Smooth muscle cell (in vitro differentiated cells): ENCODE measurements around the gene KDM4C. TPM values are rescaled to one million over a fixed set of nuclear protein-coding genes. Genes with fewer than 3 reads are reported as not detected.

Experiments
- DNase-seq: peaks from one replicate; lab custom pipeline; 2025; ENCODE audit not compliant: unreplicated experiment; lab: John Stamatoyannopoulos, UW
- H2AFZ ChIP-seq: fragments of 200-600 bp; sonication (generic); 2 replicates; pipeline ENCODE4 v1.6.0; 2016; ENCODE audit warnings: antibody characterized with exemption, low read depth, mild to moderate bottlenecking
- H3F3A ChIP-seq: fragments of 200-600 bp; sonication (generic); 2 replicates; pipeline ENCODE4 v1.6.0; 2017; ENCODE audit warnings: antibody characterized with exemption, low read depth
- H3K27ac ChIP-seq: fragments of 200-600 bp; sonication (generic); 2 replicates; pipeline ENCODE4 v1.5.1; 2016; ENCODE audit warnings: low read depth, mild to moderate bottlenecking
- H3K27me3 ChIP-seq: fragments of 200-600 bp; sonication (generic); 2 replicates; pipeline ENCODE4 v1.6.1; 2016; ENCODE audit warnings: low read depth, mild to moderate bottlenecking
- H3K36me3 ChIP-seq: fragments of 200-600 bp; sonication (generic); 2 replicates; pipeline ENCODE4 v1.5.1; 2016; ENCODE audit warnings: low read depth
- H3K4me1 ChIP-seq: fragments of 200-600 bp; sonication (generic); 2 replicates; pipeline ENCODE4 v1.5.1; 2016; ENCODE audit warnings: low read depth
- H3K4me2 ChIP-seq: fragments of 200-600 bp; sonication (generic); 2 replicates; pipeline ENCODE4 v1.6.0; 2016; ENCODE audit warnings: mild to moderate bottlenecking
- H3K4me3 ChIP-seq: fragments of 200-600 bp; sonication (generic); 2 replicates; pipeline ENCODE4 v1.5.1; 2016; ENCODE audit warnings: mild to moderate bottlenecking
- H3K79me2 ChIP-seq: fragments of 200-600 bp; sonication (generic); 2 replicates; pipeline ENCODE4 v1.6.0; 2016; ENCODE audit warnings: low read depth, mild to moderate bottlenecking
- H3K9ac ChIP-seq: fragments of 200-600 bp; sonication (generic); 2 replicates; pipeline ENCODE4 v1.6.0; 2016; ENCODE audit warnings: low read depth
- H3K9me3 ChIP-seq: fragments of 200-600 bp; sonication (generic); replicated peaks from 2 replicates; pipeline ENCODE4 v1.5.1; 2016; ENCODE audit warnings: low read depth
- H4K20me1 ChIP-seq: fragments of 200-600 bp; sonication (generic); 2 replicates; pipeline ENCODE4 v1.6.0; 2016; ENCODE audit warnings: low read depth
- WGBS: methylation state at CpG from one replicate; pipeline ENCODE4 v1.1.7; 2016; ENCODE audit warnings: low lambda C conversion rate; 5-methylcytosine and 5-hydroxymethylcytosine counted together
- polyA plus RNA-seq: library from polyadenylated mRNA; unstranded; fragments of >200 nt; fragmentation: Nextera tagmentation; extraction: Ambion mirVana; gene quantifications from 2 replicates; pipeline ENCODE4 v1.2.1, GENCODE V29; 2016
- total RNA-seq: library from RNA; depleted of rRNA; stranded (reverse); fragments of >200 nt; gene quantifications from 2 replicates; pipeline ENCODE4 v1.2.3, GENCODE V29; 2014
- TF ChIP-seq, protein P1 (sequence below): fragments of 200-600 bp; sonication (generic); IDR thresholded peaks from 2 replicates; pipeline ENCODE4 v1.5.1; 2017; ENCODE audit warnings: borderline replicate concordance, mild to moderate bottlenecking, antibody characterized with exemption; ENCODE audit not compliant: insufficient read depth, poor library complexity, severe bottlenecking

KDM4C gene
- total and polyA plus RNA-seq, 2 experiments from 2014 or later = 7.5 to 20.2 TPM

DNA sequence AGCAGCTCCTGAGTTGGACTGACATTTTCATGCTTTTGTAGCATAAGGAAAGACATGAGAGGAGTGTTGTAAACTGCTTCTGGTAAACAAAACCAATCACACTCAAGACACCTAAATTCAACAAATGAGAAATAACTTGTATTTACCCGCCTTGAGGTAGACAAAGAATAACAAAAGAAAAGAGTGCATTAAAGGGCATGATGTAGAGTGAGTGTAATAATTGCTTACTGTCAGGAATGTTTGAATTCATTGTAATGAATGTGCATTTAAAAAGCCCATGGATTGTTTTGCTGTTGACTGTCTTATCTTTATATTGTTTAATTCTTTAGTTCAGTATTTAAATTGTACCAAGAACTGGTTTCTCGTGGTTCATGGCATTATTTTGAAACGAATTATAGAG, 61.8 kb downstream of the KDM4C start:
- Histone ChIP-seq H3K36me3 (no peaks in the 10 kb centered on the region), H3K9ac (no peak overlapping the region), H3K79me2 (no peaks in the 10 kb centered on the region), H3K9me3 (no peaks in the 10 kb centered on the region), H3K4me2 (no peak overlapping the region), H3K27me3 (no peaks in the 10 kb centered on the region), H3K27ac (no peak overlapping the region), H3K4me3 (no peak overlapping the region), H2AFZ (no peak overlapping the region), H4K20me1 (peaks cover 8% of the 10 kb centered on the region), H3K4me1 (no peaks in the 10 kb centered on the region), H3F3A (no peaks in the 10 kb centered on the region)
- TF ChIP-seq, protein P1, sequence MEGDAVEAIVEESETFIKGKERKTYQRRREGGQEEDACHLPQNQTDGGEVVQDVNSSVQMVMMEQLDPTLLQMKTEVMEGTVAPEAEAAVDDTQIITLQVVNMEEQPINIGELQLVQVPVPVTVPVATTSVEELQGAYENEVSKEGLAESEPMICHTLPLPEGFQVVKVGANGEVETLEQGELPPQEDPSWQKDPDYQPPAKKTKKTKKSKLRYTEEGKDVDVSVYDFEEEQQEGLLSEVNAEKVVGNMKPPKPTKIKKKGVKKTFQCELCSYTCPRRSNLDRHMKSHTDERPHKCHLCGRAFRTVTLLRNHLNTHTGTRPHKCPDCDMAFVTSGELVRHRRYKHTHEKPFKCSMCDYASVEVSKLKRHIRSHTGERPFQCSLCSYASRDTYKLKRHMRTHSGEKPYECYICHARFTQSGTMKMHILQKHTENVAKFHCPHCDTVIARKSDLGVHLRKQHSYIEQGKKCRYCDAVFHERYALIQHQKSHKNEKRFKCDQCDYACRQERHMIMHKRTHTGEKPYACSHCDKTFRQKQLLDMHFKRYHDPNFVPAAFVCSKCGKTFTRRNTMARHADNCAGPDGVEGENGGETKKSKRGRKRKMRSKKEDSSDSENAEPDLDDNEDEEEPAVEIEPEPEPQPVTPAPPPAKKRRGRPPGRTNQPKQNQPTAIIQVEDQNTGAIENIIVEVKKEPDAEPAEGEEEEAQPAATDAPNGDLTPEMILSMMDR = no peak
- 88% methylated on average over 3 of the region's 3 CpGs for WGBS
- DNase-seq = no peak

DNA sequence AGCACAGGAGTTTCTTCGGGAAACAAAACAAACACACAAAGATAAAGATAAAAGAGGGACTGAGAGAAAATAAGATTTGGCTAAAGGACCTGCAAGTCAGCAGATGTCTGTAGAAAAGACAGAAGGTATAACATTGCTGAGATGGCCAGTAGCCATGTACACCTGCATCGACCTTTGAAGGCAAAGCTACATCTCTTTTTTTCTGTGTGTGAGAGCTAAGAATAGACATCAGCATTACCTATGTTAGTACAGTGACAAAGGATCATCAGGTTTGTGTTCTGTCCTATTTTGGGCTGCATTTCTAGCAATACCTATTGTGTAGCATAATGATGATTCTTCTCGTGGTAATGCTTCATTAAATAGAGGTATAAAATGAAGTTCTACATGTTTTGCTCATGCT, 64.9 kb downstream of the KDM4C start:
- no peak overlapping the region for H3K4me3 ChIP-seq
- no peaks in the 10 kb centered on the region for H3F3A ChIP-seq
- H2AFZ ChIP-seq = no peak overlapping the region
- no peaks in the 10 kb centered on the region for H3K79me2 ChIP-seq
- H3K27ac ChIP-seq = no peak overlapping the region
- H4K20me1 ChIP-seq = peaks cover 16% of the 10 kb centered on the region
- H3K9ac ChIP-seq = no peak overlapping the region
- DNase-seq = no peak
- no peaks in the 10 kb centered on the region for H3K9me3 ChIP-seq
- H3K27me3 ChIP-seq = no peaks in the 10 kb centered on the region
- no peaks in the 10 kb centered on the region for H3K36me3 ChIP-seq
- H3K4me1 ChIP-seq = no peaks in the 10 kb centered on the region
- 94% methylated on average over 3 of the region's 3 CpGs for WGBS
- TF ChIP-seq, protein P1 = no peak
- no peak overlapping the region for H3K4me2 ChIP-seq

DNA sequence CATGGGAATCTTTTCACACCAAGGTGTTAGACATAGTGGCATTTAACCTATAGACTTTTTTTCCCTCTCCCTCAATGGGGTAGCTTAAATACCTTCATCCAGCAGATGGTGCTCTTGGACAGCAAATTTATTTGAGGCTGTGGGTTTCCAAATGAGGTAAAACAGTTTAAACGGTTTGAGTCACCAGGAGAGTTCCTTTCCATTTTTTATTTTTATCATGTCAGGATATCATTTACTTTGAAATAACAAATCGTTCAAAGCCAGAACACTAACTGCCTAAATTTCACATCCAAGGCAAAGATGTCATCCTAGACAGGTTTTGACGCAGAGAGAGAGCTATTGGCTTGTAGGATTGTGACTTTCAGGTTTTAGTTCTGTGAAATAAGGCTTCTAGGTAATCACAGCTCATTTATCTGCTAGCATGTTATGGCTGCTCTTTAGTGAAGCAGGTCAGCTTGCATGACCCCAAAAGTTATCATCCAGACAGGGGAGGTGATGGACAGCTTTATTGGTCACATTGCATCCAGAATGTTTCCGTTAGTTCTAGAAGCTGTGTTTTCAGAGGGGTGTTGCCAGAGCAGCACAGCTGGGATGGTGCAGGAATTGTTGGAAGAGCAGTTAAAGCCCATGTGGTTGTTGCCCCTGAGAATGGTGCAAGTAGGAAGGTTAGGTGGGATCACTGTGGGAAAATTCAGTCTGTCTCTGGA, 69.8 kb downstream of the KDM4C start:
- DNase-seq = no peak
- TF ChIP-seq, protein P1 = peak; percentile 63

DNA sequence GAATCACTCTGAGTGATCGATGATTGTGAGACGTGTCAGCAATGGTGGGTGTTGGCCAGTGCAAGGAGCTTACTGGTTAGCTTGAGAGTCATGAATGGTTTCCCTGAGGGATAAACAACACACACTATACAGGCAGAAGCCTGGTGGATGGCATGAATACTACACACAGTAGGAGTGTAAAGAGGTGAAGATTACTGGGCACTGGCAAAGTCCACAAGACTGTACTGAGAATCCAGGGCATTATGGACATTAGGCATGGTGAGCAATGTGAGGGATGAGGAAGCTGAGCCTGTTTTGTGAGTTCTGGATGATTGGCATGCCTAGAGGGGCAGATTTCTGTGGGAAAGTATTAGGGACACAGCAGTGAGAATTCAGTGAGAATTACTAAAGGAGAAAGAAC, 71.3 kb downstream of the KDM4C start:
- H3K27ac ChIP-seq = no peak overlapping the region
- H3K9ac ChIP-seq = no peak overlapping the region
- peaks cover 11% of the 10 kb centered on the region for H4K20me1 ChIP-seq
- H3K9me3 ChIP-seq = no peaks in the 10 kb centered on the region
- no peaks in the 10 kb centered on the region for H3K4me1 ChIP-seq
- no peaks in the 10 kb centered on the region for H3K36me3 ChIP-seq
- H3K4me3 ChIP-seq = no peak overlapping the region
- no peak for DNase-seq
- H3K27me3 ChIP-seq = no peaks in the 10 kb centered on the region
- H3F3A ChIP-seq = no peaks in the 10 kb centered on the region
- TF ChIP-seq, protein P1 = no peak
- no peaks in the 10 kb centered on the region for H3K79me2 ChIP-seq
- no peak overlapping the region for H2AFZ ChIP-seq
- WGBS = 83% methylated on average over 2 of the region's 2 CpGs
- no peak overlapping the region for H3K4me2 ChIP-seq

More for the DNA sequence above, 69.8 kb downstream of the KDM4C start:
- Histone ChIP-seq H3K27ac (no peak overlapping the region), H3K9ac (no peak overlapping the region), H4K20me1 (peaks cover 11% of the 10 kb centered on the region), H3K4me2 (no peak overlapping the region), H3K36me3 (no peaks in the 10 kb centered on the region), H3K9me3 (no peaks in the 10 kb centered on the region), H3F3A (no peaks in the 10 kb centered on the region), H2AFZ (no peak overlapping the region), H3K4me3 (no peak overlapping the region), H3K4me1 (no peaks in the 10 kb centered on the region), H3K79me2 (no peaks in the 10 kb centered on the region), H3K27me3 (no peaks in the 10 kb centered on the region)
- WGBS = 41% methylated on average over 4 of the region's 4 CpGs
